HepG2 (cell line): Measurements from ENCODE around the gene CLIC1. TPM values are rescaled to one million over a fixed set of nuclear protein-coding genes. Genes with fewer than 3 reads are reported as not detected.

Experiments
- ATM ChIP-seq: fragments of 450-650 bp; IDR thresholded peaks from 2 replicates; pipeline ENCODE4 v1.7.1; 2017; ENCODE audit warnings: mild to moderate bottlenecking, borderline replicate concordance
- CENPT ChIP-seq: sonication (generic); formaldehyde crosslinking; IDR thresholded peaks from 2 replicates; pipeline ENCODE4 v1.8.0; 2022; ENCODE audit warnings: low read depth, mild to moderate bottlenecking, moderate library complexity, missing genetic modification reagents
- DMAP1 ChIP-seq: IDR thresholded peaks from 2 replicates; pipeline ENCODE4 v1.6.1; 2016
- HMG20A ChIP-seq: IDR thresholded peaks from 2 replicates; pipeline ENCODE4 v1.6.1; 2016; ENCODE audit warnings: borderline replicate concordance
- HOXD1 ChIP-seq: sonication (generic); formaldehyde crosslinking; IDR thresholded peaks from 2 replicates; pipeline ENCODE4 v1.5.0; 2020; ENCODE audit warnings: missing genetic modification reagents
- IKZF1 ChIP-seq: fragments of 450-650 bp; IDR thresholded peaks from 2 replicates; pipeline ENCODE4 v1.7.1; 2016
- IRF2 ChIP-seq: IDR thresholded peaks from 2 replicates; pipeline ENCODE4 v1.6.1; 2018; ENCODE audit warnings: missing genetic modification reagents, missing compliant biosample characterization
- JARID2 ChIP-seq: sonication (generic); formaldehyde crosslinking; IDR thresholded peaks from 2 replicates; pipeline ENCODE4 v1.8.1; 2023; ENCODE audit warnings: missing genetic modification reagents, inconsistent platforms; ENCODE audit not compliant: insufficient replicate concordance
- MXI1 ChIP-seq: IDR thresholded peaks from 3 replicates; pipeline ENCODE4 v1.6.1; 2012; ENCODE audit warnings: low read depth, low read length, inconsistent platforms, borderline replicate concordance
- SMC3 ChIP-seq: IDR thresholded peaks from 2 replicates; pipeline ENCODE4 v1.6.1; 2011; ENCODE audit warnings: low read length, improper control_type of control experiment
- SP1 ChIP-seq, 2 experiments: fragments of 450-650 bp in 1 of 2; sonication (generic) in 1 of 2; formaldehyde crosslinking in 1 of 2; IDR thresholded peaks; 2 replicates each; pipeline versions ENCODE4 v1.4.0 to v1.6.1; 2016 to 2020; ENCODE audit warnings: missing genetic modification reagents in 1 of 2
- SP140L ChIP-seq: sonication (generic); formaldehyde crosslinking; IDR thresholded peaks from 2 replicates; pipeline ENCODE4 v1.4.0; 2020; ENCODE audit warnings: missing genetic modification reagents, borderline replicate concordance
- ZNF563 ChIP-seq: sonication (generic); formaldehyde crosslinking; IDR thresholded peaks from 2 replicates; pipeline ENCODE4 v1.8.0; 2022; ENCODE audit warnings: mild to moderate bottlenecking, moderate library complexity, missing genetic modification reagents
- ZNF652 ChIP-seq: IDR thresholded peaks from 2 replicates; pipeline ENCODE4 v1.6.1; 2016; ENCODE audit warnings: low read depth, borderline replicate concordance
- ZNF75D ChIP-seq: sonication (generic); formaldehyde crosslinking; IDR thresholded peaks from 2 replicates; pipeline ENCODE4 v1.8.1; 2023; ENCODE audit warnings: missing genetic modification reagents, mild to moderate bottlenecking, borderline replicate concordance
- polyA plus RNA-seq, 8 experiments: library from polyadenylated mRNA; depleted of rRNA in 3 of 8; stranded (reverse) in 7 of 8; unstranded in 1 of 8; fragments of >200 nt; fragmentation: Illumina TruSeq in 4 of 8; extraction: Trizol in 4 of 8; gene quantifications; 2 replicates each; pipeline versions ENCODE4 v1.2.1 to v1.2.3, GENCODE V29; 2011 to 2016; ENCODE audit warnings: low read depth in 4 of 8, missing spikeins in 1 of 8, mixed read lengths in 1 of 8; ENCODE audit not compliant: insufficient read depth in 1 of 8
- total RNA-seq, 5 experiments: library from RNA; depleted of rRNA; stranded (reverse); fragments of >200 nt; fragmentation: Illumina TruSeq; extraction: Trizol; gene quantifications; 2 replicates each; pipeline ENCODE4 v1.2.3, GENCODE V29; 2016; ENCODE audit warnings: low read depth in 1 of 5
- TF ChIP-seq, protein P1 (sequence below): sonication (generic); formaldehyde crosslinking; IDR thresholded peaks from 2 replicates; pipeline ENCODE4 v1.5.1; 2020; ENCODE audit warnings: mild to moderate bottlenecking, missing genetic modification reagents
- TF ChIP-seq, protein P2 (sequence below): IDR thresholded peaks from 2 replicates; pipeline ENCODE4 v1.6.1; 2016; ENCODE audit warnings: missing genetic modification reagents, missing compliant biosample characterization
- TF ChIP-seq, protein P3 (sequence below): sonication (generic); formaldehyde crosslinking; IDR thresholded peaks from 2 replicates; pipeline ENCODE4 v1.5.0; 2020; ENCODE audit warnings: missing genetic modification reagents
- TF ChIP-seq, protein P4 (sequence below): sonication (generic); formaldehyde crosslinking; conservative IDR thresholded peaks from 2 replicates; pipeline ENCODE4 v1.4.0; 2020; ENCODE audit warnings: missing genetic modification reagents
- TF ChIP-seq, protein P5 (sequence below): sonication (generic); formaldehyde crosslinking; IDR thresholded peaks from 2 replicates; pipeline ENCODE4 v1.8.0; 2023; ENCODE audit warnings: mild to moderate bottlenecking, missing genetic modification reagents
- TF ChIP-seq, protein P6 (sequence below): sonication (generic); formaldehyde crosslinking; IDR thresholded peaks from 2 replicates; pipeline ENCODE4 v1.4.0; 2020; ENCODE audit warnings: missing genetic modification reagents

The CLIC1 gene
- total and polyA plus RNA-seq, 2 of the 13 experiments (the other 11 are each of a cell fraction or from before 2014, with no cell fraction given): 602 to 891 TPM

DNA sequence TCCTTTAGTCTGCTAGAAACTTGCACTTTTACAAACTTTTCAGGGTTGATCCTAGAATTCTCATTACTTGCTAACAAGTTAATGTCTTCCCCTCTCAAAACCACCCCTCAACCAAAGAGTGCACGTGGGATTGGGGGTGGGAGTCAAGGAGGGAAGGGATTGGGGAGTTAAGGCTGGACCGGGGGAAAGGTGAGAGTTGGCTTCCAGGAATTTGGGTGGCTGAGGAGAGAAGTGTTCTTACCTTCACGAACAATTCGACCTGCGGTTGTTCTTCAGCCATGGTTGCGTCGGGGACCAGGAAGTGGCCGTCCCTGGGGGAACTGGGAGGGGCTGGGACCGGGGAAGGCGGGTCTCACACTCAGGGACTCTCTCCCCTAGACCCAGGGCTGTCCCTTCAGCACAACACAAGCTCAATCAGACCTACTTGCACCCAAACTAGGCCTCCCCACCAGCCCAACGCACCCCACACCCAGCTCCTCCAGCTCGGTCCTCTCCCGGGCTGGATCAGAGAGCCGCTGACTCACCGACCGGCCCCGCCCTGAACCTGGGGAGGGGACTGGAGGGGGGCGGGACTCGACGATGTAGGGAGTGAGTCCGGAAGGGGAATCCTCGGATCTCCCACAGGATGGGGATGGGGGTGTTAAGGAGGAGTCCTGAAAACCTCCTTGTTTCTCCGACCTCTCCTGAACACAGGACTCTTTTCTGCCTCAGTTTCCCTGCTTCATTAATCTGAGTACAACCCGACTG is at the start of gene CLIC1 (continued):
- TF ChIP-seq, protein P1, sequence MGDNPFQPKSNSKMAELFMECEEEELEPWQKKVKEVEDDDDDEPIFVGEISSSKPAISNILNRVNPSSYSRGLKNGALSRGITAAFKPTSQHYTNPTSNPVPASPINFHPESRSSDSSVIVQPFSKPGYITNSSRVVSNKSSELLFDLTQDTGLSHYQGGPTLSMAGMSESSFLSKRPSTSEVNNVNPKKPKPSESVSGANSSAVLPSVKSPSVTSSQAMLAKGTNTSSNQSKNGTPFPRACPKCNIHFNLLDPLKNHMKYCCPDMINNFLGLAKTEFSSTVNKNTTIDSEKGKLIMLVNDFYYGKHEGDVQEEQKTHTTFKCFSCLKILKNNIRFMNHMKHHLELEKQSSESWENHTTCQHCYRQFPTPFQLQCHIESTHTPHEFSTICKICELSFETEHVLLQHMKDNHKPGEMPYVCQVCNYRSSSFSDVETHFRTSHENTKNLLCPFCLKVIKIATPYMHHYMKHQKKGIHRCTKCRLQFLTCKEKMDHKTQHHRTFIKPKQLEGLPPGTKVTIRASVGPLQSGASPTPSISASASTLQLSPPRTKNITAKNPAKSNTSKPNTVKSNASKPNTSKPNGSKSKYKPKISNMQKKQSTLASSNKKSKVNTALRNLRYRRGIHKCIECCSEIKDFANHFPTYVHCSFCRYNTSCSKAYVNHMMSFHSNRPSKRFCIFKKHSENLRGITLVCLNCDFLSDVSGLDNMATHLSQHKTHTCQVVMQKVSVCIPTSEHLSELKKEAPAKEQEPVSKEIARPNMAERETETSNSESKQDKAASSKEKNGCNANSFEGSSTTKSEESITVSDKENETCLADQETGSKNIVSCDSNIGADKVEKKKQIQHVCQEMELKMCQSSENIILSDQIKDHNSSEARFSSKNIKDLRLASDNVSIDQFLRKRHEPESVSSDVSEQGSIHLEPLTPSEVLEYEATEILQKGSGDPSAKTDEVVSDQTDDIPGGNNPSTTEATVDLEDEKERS: peak; percentile 37; the same call in 1 of the 2 replicates
- TF ChIP-seq, protein P2, sequence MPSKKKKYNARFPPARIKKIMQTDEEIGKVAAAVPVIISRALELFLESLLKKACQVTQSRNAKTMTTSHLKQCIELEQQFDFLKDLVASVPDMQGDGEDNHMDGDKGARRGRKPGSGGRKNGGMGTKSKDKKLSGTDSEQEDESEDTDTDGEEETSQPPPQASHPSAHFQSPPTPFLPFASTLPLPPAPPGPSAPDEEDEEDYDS (CRISPR knock-in tag): peak; percentile 96
- TF ChIP-seq SP1 (IDR thresholded peaks at IDR 0.05) (no peak), SP1 (CRISPR knock-in tag; IDR thresholded peaks at IDR 0.05) (peak; percentile 68), ATM (no peak), HOXD1 (no peak), IRF2 (CRISPR knock-in tag) (peak; percentile 84; the same call in 1 of the 2 replicates), DMAP1 (CRISPR knock-in tag) (peak; percentile 89), ZNF75D (CRISPR knock-in tag) (no peak), ZNF652 (CRISPR knock-in tag) (no peak), JARID2 (CRISPR knock-in tag) (no peak), ZNF563 (CRISPR knock-in tag) (peak; percentile 89; the same call in 1 of the 2 replicates), IKZF1 (no peak), MXI1 (0 out of 3 replicates have a peak, but pooled peaks have one; percentile 45), SMC3 (no peak), HMG20A (no peak), SP140L (CRISPR knock-in tag) (no peak), CENPT (no peak)
- TF ChIP-seq, protein P3, sequence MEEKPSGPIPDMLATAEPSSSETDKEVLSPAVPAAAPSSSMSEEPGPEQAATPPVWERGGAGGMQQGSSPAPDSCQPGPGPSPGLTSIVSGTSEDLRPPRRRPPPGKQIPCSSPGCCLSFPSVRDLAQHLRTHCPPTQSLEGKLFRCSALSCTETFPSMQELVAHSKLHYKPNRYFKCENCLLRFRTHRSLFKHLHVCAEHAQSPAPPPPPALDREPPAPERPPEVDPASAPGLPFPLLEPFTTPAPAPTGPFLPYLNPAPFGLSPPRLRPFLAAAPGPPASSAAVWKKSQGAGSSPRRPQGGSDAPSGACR: peak; percentile 94
- TF ChIP-seq, protein P4, sequence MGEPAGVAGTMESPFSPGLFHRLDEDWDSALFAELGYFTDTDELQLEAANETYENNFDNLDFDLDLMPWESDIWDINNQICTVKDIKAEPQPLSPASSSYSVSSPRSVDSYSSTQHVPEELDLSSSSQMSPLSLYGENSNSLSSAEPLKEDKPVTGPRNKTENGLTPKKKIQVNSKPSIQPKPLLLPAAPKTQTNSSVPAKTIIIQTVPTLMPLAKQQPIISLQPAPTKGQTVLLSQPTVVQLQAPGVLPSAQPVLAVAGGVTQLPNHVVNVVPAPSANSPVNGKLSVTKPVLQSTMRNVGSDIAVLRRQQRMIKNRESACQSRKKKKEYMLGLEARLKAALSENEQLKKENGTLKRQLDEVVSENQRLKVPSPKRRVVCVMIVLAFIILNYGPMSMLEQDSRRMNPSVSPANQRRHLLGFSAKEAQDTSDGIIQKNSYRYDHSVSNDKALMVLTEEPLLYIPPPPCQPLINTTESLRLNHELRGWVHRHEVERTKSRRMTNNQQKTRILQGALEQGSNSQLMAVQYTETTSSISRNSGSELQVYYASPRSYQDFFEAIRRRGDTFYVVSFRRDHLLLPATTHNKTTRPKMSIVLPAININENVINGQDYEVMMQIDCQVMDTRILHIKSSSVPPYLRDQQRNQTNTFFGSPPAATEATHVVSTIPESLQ (CRISPR knock-in tag): peak; percentile 93; the same call in 1 of the 2 replicates
- TF ChIP-seq, protein P5, sequence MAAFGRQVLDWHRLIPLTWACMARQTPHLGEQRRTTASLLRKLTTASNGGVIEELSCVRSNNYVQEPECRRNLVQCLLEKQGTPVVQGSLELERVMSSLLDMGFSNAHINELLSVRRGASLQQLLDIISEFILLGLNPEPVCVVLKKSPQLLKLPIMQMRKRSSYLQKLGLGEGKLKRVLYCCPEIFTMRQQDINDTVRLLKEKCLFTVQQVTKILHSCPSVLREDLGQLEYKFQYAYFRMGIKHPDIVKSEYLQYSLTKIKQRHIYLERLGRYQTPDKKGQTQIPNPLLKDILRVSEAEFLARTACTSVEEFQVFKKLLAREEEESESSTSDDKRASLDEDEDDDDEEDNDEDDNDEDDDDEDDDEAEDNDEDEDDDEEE (CRISPR knock-in tag): no peak; the same call in 1 of the 2 replicates
- TF ChIP-seq, protein P6, sequence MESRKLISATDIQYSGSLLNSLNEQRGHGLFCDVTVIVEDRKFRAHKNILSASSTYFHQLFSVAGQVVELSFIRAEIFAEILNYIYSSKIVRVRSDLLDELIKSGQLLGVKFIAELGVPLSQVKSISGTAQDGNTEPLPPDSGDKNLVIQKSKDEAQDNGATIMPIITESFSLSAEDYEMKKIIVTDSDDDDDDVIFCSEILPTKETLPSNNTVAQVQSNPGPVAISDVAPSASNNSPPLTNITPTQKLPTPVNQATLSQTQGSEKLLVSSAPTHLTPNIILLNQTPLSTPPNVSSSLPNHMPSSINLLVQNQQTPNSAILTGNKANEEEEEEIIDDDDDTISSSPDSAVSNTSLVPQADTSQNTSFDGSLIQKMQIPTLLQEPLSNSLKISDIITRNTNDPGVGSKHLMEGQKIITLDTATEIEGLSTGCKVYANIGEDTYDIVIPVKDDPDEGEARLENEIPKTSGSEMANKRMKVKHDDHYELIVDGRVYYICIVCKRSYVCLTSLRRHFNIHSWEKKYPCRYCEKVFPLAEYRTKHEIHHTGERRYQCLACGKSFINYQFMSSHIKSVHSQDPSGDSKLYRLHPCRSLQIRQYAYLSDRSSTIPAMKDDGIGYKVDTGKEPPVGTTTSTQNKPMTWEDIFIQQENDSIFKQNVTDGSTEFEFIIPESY: peak; percentile 33; the same call in 1 of the 2 replicates
